Ammon's horn (tissue), 1 donor: ENCODE results near the gene ZRANB1.

Source experiments
- DNase-seq: peaks from one replicate; pipeline ENCODE4 v3.0.0-alpha.2; 2016; ENCODE audit warnings: low spot score

ZRANB1 gene

DNA sequence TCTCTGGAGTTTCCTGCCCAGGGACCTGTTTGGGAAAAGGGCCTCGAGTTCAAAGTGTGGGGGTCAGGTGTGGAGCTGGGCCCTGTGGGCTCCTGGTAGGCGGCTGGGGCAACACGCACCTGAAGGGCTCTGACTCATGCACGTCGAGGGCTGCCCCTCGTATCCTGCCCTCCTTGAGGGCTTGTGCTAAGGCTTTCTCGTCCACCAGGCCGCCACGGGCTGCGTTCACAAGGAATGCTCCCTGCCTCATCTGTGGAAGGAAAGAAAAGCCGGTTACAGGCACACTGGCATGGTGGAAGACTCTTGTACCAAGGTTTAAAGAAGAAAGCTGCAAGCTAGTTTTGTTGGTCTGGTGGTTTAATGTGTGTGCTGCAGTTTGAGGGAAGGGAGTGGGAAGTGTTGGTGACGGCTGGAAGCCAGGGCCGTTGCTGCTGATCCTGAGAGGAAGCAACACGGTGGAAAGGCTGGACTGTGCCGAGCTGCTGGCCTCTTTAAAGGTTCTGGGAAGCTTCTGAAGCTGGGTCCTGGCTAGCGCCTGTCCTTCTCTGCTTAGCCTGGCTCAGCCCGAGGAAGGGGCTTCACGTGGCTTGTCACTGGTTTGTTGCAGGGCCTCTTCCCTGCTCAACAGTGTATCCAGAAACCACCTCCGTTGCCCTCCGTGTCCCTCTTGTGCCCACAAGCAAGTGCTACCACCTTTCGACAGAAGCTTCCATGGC lies 52.0 kb downstream of the ZRANB1 start:
- no peak for DNase-seq

DNA sequence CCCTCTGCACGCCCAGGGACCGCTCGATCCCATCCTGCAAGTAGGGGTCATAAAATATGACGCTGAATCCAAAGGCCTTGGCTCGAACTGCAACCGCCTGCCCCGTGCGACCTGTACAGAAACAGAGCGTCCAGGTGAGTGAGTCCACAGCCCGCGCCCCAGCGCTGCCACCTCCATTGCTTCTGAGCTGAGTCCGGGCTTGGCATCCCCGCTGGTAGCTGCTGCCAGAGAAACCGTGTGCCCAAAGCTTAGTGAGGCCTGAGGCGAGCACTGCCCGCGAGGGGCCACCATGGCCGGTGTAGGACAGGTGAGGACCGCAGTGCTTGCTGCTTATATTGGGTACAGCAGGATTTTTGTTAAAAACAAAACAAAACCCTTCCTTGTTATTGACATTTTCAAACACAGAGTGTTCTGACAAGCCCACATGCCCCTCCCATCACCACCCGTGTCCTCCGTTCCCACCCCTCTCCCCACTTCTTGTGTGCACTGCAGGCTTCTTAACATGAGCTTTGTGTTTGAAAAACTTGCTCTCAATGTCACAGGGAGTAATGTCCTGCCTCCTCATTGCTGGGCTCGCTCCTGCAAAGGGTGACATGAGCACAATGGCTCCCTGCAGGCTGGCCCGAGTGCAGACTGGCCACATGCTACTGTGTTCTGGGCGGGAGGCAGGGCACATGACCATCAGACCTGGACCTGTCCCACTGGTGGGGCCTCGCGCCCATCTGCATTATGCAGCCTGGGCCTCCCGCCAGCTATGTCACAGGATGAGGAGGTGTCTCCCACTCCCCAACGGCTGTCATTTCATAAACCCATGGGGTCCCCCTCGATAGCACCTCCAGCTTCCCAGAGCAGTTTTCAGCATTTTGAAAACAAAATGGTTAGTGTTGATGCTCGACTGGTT lies 52.9 kb downstream of the ZRANB1 start:
- DNase-seq = no peak

DNA sequence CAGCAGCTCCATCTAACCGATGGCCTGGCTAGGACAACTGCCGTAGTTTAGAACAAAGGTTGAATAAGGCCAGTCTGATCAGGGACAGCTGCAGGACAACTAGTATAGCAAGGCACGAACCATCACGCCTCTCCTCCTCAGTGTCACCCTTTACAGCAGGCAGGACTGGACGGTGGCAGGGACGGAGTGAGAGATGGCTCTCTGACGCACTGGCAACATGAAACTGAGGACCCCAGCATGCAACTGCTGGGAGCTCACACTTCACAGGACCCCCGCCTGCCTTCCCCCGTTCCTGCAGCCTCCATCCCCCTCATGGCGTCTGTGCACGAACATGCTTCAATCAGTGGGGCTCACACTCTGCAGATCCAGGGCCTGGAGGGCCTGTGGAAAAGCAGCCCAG lies 53.7 kb downstream of the ZRANB1 start:
- no peak for DNase-seq

DNA sequence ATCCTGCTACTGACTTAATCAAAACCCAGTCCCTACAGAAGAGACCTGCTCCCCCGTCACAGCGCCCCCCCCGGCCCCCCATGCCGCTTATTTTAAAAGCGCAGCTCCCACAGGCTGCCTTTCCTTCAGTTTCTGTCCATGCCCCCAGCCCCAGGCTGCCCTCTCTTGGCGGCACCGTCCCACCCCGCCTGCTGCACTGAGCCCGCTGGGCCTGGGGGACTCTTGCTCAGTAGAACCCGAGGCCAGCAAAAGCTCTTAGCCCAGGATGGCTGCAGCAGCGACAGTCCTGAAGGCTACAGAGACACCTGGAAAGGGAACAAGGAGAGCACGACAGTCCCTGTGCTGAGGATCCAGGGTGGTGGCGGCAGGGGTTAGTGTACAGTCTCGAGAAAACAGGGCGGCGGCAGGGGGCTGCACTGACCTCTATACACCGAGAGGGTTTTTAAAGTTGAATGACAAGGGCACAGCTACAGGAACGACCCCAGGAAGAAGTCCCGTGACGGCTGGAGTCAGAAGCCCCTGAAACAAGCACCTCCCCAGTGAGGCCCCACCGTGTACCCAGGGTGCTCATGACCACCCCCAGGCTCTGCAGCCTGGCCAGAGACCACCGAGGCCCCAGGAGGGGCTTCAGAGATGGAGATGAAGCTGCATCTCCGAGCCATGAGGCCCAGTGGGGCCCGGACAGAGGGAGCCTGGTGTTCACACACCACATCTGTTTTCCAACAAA lies 54.4 kb downstream of the ZRANB1 start:
- DNase-seq = no peak

DNA sequence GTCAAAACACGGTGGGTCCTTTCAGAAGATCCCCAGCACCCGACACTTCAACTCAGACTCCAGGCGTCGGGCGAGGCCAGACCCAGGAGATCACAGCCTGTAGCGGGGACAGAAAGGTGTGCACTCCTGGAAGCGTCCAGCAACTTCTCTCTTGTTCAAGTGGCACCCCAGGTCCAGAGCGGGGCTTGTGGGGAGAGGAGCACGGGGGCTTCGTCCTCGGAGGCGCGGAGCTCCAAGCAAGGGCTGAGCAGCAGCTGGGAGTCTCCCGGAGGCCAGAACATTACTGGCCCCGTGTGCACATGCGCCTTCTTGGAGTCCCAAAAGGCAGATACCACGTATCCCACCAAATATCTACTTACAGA lies 54.9 kb downstream of the ZRANB1 start:
- no peak for DNase-seq

DNA sequence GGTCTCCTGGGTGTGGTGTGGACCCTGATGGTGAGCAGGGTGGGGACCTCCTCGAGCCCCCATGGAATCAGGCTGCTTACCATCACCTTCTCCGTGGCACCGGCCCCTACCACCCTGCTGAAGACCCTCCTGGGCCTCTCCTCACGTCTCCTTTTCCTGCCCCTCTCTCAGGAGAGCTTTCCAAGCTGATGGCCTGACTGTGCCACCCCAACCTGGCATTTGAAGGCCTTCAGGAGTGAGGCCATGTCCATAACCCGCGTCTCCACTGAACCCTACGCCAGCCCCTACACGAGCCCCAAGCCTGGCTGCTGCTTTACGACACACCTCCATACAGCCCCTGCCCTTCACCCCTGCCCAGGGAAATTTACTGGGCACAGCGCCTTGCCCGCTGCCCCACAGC lies 55.4 kb downstream of the ZRANB1 start:
- DNase-seq = no peak

DNA sequence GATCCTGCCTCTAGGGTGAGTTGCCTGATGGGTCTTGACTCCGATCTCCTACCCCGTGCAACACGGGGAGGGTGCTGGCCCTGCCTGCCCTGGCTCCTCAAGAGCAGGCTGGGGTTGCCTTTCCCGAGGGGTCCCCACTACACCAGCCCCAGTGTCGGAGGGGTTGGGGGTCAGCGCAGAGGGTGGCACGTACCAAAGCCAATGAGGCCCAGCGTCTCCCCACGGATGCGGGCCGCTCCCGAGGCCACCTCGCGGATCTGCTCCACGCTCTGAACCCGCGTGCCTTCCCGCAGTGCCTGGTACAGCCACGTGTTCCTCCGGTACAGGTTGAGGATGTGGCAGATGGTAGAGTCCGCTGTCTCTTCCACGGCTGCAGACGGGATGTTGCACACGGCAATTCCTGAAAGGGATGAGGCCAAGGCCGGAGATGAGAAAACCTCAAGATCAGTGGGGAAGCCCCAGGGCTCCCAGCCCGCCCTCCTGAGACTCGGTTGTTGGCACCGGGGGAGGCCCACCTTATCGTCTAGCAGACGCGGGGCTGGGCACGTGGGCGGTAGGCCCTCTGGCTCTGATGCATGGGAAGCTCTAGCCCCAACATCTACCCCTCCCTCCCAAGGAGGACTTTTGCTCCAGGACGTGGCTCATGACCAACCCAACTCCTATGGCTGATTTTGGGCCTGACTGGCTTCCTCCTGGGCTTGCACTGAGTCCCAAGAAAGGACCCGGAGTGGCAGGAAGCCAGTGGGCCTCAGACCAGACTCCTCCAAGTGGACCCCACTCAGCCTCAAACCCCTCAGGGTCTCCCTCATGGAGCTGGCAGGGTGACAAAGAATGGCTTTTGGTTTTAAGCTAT lies 56.1 kb downstream of the ZRANB1 start:
- DNase-seq = no peak

DNA sequence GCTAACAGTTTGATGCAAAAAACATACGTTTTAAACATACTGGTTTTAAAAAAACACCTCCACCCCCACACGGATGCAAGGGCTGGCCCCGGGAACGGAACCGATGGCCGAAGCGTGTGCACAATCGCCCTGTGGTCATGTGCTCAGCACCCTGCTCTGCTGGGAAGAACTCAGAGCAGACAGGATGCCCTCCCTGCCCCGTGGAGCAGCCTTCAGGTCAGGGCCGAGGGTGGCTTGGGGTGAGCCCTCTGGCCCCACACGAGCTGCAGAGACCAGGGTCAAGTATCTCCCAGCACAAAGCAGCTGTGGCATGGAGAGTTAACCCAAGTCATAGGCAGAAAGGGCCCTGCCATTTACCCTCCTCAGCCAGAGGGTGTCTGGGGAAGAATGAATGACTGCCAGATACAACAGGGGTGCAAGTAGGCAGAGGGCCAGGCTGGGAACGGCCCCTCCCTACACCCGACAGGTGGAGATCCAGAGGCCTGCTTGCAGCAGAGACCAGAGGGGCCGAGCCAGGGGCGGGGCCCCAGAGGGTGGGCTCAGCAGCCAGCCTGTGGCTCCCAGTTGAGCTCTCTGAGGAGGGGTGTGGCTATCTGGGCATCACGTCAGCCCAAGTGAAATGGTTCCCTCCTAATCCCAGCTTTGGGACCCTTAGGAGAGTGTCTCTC lies 56.8 kb downstream of the ZRANB1 start:
- no peak for DNase-seq

DNA sequence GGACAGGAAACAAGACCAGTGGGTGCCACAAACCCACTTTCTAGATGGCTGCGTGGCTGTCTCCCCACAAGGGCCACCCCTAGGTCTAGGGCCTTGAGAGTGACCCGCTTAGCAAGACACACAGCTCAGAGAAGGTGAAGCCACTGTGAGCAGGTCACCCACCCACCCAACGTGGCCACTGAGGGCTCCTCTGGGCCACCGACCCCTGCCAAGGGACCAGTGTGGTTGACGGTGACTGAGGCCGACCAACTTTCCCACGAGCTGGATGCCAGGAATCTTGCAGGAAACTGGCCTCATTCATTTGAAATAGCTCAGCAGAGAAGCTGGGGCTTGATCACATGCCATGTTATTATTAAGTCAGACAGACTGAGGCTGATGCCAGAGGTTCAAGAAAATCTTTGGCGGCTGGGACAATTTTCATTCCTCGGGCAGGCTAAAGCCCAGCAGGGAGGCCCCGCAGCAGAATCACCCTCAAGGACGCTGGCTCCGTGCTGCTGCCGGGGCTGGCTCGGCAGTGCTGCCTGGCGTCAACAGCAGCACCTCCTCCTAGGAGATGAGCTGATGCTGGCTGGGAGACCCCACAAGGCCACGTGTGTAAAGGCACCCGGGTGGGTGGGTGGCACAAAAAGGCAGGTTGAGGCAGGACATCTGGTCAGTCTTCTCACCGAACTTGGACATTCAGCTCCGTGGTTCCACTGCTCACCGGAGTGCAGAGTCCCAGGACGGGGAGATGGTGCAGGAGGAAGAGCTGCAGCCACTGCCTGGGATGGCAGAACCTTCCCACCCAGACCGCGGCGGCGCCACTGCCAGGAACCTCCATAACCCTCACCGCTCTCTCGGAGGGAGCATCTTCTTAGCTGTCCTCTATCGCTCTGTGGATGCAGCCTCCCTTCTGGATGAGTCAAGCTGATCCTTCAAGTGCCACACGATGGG lies 57.8 kb downstream of the ZRANB1 start:
- DNase-seq = peak; percentile 72

DNA sequence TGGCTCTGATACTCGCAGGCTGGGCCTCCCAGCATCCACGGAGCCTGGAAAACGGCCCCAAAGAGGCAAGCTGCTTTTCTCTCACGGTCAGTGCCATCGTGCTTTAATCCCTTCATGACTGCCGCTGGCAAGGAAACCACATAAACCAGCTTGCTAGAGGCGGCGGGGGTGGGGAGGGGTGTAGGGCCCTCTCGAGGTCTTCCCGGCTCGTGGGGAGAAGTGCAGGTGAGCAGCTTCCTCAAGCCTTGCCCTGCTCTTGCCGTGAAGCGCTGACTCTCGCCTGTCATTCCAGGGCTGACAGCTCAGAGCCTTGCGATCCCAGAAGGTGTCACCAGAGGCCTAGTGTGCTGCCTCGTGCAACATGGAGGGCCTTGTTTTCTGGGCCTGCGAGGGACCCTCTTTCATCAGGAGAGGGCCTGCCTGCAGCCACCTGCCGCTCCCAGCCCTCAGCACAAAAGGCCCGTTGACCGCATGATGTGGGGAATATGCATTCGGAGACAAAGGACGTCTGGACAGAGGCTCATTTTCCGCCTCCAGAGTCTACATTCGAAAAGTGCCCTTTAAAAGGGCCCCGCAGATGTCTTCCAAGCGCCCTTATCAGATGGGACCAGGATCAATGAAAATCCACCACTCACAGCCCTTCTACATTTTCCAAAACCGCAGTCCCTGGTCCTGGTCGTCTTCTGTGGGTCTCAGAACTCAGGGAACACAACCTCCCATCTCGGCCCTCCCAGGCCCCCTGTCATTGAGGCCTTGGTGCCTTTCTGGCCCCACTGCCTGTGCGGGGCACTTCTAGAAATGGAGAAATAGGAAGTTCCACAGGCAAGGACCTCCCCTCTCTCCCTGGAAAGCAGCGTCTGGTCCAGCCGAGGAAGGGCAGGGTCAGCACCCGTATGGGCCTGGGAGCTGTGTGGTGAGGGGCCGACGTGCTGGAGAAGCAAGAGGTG lies 58.7 kb downstream of the ZRANB1 start:
- peak; percentile 74 for DNase-seq

DNA sequence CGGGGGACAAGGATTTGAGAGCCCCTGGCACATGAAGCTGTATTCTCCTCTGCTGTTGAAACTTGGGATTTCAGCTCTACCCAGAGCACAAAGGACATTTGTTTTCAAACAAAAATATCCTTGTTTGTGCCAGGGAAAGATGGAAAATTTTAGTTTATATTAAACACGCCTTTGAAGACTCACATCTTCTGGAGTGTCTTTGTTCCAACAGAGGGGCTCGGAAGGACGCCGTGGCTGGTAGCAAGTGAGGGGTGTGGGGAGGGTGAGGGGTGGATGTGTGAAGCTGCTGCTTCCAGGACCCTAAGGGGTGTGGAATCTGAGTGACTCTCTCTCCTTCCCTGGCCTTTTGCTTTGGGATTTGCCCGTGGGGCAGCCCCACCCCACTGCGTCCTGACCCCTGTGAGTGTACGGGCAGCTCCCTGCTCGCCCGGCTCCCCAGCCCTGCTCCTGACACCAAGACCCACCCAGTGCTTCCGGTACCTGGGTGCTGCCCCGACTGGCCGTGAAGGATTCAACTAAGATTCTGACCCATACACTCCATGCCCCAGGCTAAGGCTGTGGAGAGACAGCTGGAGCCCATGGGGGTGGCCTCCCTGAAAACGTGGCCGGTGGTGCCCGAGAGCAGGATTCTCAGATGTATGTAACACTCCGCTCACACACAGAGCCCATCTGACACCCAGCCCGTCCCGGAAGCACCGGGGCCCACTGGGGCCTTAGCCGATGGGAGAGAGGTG lies 59.6 kb downstream of the ZRANB1 start:
- peak; percentile 51 for DNase-seq

DNA sequence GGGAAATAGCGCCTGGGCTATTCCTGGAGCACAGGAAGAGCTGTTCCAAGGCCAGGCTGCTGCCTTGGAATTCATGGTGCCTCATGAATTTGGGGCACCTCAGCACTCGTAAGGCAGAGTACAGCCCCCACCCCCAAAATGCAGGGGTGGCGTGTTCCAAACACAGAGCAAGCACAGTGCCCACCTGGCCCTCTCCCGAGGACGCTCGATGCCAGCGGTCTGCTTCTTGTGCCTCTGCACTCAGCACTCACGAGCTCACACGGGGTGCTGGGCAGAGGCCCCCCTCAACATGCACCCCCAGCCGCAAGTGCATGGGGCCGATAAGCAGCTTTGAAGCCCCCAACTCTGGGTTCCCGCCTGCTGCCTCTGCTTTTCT lies 60.1 kb downstream of the ZRANB1 start:
- no peak for DNase-seq

DNA sequence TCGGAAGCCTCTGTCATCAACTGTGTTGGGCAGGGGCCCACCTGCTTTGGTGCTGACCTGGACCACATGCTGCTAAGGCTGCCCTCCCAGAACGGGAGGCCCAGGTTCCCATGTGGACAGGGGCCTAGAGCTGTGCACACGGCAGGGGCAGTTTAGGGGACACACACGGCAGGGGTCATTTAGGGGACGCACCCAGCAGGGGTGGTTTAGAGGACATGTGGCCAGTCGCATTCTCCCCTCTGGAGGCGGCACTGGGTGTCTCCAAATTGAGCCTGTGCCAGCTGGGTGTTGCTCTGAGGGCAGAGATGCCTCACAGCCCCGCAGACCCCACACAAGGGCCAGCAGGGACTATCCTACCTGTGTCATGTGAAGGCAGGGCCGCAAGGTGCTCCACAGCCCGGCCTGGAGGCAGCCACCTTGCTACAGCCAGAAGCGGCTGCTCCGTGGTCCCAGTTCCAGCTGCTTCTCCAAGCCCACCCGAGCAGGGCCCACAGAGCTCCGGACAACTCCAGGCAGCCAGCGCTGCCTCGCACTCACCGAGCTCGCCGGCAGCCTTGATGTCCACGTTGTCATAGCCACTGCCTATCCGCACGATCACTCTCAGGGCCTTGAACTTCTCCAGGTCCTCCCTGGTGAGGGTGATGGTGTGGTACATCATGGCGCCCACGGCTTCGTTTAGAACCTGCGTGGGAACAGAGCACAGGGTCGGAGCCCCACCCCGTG lies 60.7 kb downstream of the ZRANB1 start:
- no peak for DNase-seq

DNA sequence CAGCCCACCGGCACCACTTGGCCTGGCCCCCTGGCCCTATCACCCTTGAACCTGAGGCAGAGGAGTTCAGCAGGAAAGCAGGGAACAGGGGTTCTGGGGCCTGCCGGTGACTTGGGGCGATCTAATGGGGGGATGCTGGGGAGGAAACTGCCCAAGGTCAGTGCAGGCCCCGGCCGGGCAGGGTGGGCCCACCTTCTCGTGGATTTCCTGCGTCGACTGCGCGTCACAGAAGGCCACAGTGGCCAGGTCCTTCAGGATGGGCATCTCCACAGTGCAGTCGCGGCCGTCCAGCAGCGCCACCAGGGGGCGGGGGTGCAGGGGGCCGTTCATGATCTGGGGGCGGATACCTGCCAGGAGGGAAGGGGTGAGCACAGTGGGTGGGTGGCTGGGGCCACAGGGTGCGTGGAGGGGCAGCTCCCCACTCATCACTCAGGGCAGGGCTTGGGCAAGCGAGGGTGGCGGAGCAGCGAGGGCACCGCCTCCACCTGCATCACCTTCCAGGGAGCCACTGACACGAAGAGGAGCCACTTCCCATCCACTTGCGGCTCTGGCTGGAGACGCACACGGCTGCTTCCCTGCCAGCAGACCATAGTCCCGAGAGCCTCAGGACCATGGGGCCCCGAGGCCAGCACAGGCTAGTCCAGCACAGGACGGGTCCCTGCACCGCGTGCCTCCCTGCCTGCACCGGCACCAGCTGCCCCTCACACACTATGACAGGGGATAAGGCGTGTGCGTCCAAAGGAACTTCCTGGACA lies 61.4 kb downstream of the ZRANB1 start:
- DNase-seq = no peak

DNA sequence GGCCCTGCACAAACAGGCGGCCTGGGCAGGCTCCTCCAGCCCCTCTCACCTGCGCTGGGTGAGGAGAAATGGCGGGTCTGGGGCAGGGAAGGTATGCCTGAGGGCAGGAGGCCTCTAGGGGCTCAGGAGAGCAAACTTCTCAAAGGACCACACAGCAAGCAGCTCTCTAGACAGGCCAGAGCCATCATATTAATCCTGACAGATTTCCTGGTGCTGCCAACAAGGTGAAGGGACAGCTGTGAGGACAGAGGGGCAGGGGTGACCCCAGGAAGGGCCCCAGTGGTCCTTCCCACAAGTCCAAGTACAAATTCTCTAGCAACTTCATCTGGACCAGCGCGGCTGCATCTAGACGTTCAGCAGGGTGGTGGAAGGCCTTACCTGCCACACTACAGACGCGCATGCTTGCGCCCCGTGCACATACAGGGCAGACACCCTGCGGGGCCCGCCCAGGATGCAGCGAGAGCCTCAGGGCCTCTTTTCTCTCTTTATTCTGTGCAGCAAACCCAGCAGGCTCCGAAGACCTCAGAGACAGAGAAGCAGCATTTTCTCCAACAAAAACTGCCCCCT lies 62.1 kb downstream of the ZRANB1 start:
- no peak for DNase-seq

DNA sequence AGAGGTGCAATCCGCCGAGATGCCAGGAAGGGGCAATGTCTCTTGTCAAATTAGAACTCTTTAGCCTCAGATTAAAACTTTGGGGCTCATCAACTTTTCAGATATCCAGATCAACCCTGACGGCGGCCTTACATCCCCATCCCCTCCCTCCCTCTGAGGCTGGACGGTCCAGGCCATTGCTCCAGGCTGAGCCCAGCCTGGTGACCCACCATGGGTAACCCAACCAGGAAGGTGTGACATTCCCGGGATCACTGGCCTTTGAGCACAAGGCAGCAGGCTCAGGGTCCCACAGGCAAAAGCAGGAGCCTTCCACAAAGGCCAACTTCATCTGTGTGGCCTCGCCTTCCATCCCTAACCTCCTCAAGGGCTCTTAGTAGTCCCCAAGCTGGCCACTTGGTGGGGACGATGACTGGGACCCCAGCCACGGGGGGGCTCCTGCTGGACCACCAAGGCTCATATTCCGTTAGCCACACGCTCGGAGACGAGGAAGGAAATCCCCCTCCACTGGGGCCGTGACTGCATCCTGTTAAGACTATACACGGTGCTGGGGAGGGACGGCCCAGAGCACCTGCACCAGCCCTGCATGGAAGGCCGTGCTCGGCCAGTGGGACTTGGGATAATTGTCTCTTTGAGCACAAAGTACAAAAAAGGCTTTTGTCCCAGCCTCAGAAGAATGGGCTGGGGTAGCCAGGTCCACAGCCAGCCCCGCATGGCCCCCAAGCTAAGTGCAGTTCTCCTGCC lies 62.8 kb downstream of the ZRANB1 start:
- no peak for DNase-seq
